Nucleus accumbens (tissue), 56 donors: ENCODE data around the gene GDF2.

ENCODE experiments used
- DNase-seq, 56 donors: peaks; one replicate each; lab custom pipeline; 2025; lab: John Stamatoyannopoulos, UW

GDF2 gene

DNA sequence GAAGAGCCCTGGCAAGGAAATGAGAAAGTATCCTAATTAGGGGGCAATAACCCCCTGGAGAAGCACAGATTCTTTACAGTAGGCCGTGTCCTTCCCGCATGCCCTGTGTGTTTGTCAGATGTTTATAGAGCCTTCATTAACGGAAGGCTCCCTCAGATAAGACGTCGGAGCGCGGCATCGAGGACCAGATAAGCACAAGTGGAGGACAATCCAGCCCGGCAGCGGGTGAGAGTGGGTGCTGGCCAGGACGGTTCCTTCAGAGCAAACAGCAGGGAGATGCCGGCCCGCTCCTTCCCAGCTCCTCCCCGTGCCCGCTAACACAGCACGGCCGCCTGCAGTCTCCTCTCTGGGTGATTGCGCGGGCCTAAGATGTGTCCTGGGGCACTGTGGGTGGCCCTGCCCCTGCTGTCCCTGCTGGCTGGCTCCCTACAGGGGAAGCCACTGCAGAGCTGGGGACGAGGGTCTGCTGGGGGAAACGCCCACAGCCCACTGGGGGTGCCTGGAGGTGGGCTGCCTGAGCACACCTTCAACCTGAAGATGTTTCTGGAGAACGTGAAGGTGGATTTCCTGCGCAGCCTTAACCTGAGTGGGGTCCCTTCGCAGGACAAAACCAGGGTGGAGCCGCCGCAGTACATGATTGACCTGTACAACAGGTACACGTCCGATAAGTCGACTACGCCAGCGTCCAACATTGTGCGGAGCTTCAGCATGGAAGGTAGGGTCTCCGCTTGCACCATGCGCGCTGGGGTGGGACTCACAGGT lies at the start of gene GDF2:
Gene GDF2, plus strand, starts transcription at position 155 of the 762 bp plus-strand sequence. Its CDS starts 215 bp downstream, at position 370.
- DNase-seq, result no peak

DNA sequence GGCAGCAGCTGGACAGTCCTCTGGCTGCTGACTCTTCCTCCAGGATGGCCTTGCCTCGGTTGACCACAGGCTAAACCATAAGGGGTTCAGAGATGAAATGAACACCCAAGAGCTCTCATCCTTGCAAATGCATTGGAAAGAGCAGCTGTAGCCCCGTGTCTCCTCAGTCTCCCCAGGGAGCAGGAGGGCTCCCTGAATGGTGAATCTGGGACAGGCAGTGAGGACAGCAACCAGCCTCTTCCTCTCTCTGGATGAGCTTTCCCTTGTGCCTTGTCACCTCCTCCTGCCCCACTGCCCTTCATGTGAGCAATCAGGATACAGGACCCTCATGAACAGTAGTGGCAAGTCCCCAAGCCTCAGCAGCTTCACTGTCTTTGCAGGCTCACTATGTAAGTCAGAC lies 46.2 kb upstream of the GDF2 start:
- DNase-seq, result no peak

DNA sequence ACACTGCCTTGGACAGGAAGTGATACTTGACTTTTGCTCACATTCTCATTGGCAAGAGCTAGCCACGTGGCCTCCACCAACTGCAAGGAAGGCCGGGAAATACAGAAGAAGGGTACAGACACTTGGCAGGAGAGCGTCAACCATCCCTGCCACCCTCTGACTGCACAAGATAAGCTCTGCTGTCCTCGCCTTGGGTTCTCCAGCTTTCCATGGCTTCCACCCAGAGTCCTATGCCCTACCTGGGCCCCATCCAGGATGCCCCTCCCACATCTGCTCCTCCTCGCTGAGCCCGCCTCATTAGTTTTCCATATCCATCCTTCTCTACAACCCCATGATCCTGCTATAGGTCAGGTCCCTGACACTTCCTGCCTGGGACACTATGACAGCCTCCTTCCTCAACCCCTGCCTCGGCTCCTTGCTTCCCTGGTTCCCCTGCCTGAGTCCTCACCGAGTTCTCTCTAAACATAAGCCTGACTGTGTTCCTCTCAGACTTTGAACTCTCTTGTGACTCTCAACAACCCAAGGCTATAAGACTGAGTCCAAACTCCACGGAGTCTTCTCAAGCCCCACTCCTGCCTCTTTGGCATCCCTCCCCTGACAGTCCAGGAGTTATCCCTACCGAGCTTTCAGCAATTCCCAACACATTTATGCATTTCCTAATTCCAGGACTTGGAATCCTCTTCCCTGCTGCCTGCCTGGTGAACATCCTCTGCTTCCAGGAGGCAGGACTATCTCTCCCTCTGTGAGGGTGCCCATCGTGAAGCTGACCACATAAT lies 45.5 kb upstream of the GDF2 start:
- no peak for DNase-seq

DNA sequence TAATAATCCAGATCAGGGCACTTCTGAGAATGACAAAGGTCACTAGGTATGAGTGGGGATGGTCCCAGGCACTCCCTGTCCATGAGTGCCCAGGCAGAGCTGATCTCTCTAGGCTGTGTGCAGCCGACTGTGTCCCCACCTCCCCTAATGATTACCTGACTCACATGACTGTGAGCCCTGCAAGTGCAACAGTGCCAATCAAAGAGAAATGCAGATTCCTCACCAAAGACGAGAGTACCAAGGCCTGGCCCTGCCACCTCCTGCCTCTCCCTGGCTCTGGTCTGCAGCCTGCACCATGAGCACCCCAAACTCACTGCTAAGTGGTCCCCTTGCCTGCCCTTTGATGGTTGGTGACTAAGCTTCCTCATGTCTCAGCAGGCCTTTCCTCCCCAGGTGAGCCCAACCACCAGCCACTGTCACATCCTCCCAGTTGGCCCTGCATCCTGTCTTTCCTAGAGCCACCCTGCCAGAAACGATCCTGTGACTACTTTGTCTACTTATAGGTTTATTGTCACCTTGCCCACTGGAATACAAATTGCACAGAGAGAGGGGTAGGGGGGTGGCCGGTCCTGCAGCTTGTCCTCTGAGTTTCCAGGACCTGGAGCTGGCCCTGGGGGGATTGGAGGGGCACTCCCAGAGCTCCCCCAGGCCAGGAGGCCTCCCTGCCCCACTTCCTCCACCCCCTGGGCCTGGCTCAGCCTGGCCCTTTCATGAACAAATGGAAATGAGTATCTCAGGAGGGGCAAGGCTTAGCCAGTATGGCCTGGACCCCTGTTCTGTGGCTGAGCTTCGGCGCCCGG lies 44.7 kb upstream of the GDF2 start:
- DNase-seq, result no peak

DNA sequence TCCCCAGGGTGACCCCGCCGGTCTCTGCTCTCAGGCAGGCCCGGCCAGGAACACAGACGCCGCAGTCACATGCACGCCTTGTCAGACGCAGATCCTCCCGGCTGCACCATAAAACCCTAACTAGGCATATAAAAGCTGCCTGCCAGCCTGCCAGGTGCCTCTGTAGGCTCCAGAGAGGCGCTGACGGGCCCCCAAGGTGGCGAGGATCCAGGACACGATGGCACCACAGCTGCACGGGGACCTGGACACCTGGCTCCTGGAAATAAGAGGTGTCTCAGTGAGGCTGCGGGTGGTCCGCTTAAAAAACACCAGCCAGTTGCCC lies 44.1 kb upstream of the GDF2 start:
- DNase-seq, result no peak

DNA sequence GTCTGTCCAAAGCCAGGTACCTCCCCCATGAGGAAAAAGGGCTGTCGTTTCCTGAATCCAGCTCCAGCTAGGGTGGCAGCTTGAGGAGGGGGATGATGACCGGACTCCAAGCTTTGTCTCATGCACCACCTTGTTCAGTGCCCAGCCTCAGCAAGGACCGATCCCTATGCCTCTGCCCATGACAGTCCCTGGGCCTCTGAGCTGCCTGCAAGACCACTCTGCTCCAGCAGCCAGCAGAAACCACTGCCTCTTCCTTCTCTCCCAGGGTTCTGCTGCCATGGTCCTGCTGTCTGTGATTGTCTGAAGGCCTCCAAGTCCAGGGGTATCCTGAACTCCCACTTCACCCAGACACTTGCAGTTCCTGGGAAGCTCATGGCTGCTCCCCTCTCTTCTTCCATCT lies 43.5 kb upstream of the GDF2 start:
- no peak for DNase-seq

DNA sequence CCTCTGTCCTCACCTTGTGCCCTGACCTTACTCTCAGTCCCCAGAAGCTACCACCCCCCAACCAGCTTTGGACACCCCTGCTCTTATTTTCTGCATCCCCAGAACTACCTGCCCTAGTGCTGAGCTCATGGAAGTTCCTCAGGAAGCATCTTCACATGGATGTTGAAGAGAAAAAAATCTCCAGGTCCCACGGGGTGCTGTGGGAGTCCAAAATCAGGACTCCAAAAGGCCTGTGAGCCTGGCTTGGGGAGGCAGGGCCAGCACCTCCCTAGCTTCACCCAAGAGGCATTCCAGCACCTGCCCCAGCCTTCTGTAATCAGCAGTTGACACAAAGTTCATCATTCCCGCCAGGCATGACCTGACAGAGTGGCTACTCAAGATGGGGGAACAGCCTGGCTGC lies 43.0 kb upstream of the GDF2 start:
- no peak for DNase-seq

DNA sequence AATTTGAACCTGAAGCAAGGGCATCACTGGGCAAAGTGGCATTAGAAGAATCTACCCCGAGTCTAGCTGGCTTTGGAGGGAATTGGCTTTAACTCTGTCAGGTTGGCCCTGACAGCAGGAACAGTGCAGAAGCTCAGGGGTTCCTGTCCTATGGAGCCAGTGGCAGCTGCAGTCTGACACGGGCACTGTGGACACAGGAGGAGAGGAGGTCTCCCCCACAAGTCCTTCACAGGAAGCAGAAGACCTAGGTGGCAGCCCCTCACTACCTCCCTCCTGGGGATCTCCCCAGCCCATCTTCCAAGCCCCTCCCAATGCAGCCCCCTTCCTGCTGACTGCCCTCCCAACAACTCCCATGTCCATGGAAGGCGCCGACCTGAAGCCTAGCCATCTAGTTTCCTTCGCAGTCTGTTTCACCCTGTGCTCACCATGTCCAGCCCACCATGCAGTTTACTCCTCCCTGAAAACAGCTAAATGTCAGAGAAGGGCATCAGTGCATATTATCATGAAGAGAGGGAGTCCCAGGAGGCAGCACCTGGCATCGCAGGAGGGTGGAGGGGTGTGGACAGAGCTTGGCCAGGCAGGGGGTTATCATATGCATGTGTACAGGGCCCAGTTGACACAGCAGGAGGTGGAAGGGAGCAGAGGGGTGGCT lies 40.1 kb upstream of the GDF2 start:
- DNase-seq, result no peak

DNA sequence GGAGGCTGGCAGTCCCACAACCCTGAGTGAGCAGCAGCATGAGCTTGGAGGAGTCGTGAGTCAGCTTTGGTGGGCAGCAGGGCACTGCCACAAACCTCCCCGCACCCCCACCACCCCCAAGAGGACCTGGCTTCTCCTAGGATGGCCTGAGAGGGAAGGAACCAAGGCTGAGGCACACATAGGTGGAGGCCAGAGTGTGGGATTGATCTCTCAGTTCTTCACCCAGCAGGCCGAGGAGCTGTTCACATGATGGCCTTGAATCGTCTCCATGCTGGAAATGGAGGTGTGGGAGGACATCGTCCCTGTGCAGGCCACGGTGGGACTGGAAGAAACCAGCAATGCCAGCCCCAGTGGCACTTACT lies 39.6 kb upstream of the GDF2 start:
- no peak for DNase-seq

DNA sequence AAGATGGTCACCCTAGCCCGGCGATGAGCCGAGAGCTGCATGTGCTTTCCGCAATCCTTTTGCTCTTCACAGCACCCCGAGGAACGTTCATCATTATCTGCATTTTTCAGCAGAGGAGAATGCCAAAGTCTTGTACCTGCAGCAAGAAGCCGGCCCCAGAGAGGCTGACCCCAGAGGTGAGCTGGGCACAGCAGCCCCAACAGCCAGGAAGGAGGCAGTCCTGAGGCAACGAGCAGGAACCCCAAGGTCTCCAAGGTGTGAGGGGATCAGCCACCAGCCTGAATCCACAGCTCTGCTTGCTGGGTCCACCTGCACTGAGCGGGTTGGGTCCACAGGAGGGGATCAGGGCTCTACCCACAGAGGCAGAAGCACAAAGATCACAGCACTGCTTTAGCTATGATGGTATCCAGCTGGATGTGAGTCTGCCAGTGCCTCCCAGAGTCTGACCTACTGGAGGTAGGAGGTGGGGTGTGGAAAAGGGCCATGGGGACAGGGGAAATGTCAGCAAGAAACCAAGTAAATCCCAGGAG lies 39.1 kb upstream of the GDF2 start:
- DNase-seq, result no peak

DNA sequence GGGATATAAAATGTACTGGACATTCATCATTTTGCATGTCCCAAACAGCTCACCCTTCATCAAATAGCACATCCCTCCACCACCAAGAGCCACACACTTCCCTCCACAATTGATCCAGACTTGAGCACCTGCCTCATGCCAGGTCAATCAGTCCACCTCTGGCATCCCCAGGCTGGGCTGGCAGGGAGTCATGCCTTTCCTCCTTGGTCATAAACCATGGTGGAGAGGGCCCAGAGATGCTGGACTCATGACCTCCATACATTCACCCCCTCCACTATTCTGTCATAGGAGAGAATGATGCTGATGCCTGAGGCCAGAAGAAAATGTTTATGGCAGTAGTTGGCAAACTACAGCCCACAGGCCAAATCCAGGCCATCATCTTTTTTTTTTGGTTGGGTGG lies 38.4 kb upstream of the GDF2 start:
- DNase-seq, result no peak

DNA sequence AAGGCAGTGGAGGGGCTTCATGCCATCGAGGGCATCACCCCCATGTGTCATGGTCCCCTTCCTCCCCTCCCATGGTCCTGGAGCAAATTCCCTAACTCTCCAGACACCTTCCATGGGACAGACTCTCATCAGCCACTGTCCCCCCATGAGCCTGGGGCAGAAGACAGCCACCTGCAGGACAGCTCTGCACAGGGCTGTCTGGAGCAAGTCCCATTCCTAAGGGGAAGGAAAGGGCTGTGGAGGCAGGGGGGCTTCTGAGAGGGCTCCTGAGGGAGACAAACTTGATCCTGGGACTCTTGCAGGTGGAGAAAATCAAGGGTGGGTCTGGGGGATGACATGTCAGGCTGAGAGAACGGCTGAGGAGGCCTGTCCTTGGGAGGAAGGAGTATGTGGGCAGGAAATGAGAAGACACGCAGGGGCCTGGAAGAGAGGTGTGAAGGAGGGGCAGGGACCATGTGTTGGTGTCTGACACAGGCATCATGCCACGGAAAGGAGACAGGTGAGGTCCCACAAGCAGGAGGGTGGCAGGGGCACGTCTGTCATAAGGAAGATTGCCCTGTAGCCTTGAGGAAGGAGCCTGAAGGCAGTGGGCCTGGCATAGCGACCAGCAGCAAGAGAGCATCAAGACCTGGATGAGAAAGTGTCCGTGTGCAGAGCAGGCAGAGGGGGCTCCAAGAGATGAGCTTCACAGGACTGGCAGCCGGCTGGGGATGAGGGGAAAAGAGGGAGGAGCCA lies 36.7 kb upstream of the GDF2 start:
- DNase-seq, result no peak

DNA sequence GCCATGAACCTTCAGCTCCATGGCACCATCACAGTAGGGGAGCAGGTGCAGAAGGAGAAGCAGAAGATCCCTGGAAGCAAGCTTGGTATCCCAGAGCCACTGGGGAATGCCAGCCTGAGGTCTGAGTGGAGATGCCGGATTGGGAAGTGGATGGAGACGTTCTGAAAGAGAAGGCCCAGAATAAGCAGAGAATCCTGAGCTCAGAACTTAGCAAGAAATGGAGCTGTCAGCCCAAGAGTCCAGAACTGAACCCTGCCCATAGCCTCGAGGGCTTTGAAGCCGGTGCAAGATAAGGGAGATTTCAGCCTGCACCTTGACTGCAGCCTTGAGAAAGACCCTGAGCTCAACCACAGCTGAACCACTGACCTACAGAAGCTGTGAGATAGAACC lies 36.1 kb upstream of the GDF2 start:
- no peak for DNase-seq

DNA sequence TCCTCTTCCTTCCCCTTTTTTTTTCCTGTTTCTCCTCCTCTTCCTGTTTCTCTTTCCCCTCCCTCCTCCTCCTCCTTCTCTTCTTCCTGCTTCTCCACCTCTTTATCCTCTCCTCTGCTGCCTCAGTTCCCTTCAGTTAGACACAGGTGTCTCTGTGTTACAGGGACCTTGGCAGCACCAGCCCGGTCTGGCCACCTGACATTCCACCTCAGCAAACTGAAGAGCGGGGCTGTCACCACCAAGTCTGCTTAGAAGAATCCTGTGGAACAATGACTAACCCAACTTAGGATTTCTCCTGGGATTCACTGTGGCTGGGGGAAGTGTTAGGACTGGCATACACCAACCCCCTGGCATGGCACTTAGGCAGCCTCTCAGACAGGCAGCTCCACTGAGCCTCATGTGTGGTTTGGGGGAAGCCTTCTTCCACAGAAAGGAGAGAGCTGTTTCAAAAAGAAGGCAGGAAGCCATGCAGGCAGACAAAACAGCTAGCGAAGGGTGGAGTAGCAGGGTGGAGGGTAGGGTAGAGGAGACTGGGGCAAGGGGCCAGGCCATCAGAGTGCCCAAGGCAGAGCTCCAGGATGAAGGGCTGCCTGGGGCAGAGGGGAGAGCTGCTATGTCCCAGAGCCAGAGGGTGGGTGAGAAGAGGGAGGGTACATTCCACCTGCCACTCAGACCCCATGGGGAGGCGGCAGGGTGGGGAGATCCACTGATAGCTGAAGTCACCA lies 35.5 kb upstream of the GDF2 start:
- DNase-seq, result no peak

DNA sequence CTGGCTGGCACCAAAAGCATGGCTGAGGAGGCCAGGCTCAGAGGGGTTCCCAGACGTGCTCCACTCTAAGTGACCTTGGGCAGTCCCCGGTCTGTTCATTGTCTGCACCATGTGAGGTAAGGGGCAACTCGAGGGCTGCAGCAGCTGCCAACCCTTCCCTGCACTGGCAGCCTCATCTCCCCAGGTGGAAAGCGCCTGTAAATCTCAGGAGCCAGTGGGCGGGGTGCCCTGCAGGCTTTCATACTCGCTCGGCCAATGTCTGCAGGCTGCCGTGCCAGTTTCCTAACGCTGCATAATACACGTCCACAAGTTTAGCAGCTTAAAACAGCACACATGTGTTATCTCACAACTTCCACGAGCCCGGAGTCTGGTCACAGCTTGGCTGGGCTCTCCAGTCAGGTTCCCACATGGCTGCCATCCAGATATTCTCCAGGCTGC lies 34.9 kb upstream of the GDF2 start:
- DNase-seq, result no peak

DNA sequence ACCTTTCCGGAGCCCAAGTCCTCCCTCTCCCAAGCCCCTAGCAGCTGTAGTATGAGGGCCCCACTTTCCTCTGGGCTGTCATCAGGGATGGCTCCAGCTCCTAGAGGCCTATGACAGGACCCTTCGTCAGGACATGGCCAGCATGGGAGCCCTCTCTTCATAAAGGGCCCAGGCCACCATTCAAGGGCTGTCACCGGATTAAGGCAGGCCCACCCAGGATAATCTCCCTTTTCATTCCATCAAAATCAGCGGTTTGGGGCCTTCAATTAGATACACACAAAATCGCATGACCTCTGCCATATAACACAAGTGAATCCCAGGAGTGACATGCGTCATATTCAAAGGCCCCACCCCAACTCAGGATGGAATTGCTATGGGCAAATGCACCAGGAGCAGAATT lies 34.4 kb upstream of the GDF2 start:
- no peak for DNase-seq

DNA sequence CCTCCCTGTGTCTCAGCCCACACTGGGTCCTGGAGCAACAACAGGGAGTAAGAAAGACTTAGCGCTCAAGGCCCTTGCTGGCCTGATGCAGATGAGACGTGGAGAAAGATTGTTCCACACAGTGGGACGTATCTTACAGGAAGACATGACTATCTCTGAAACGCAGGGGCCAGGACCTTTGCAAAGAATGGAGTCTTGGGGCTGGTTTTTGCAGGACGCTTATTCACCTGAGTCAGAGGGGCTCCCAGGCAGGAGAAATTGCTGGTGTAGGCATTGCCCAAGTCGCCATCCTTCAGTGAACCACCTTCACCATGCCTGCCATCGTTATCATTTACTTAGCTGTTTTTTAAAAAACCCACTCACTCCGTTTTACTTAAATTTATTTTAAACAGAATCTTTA lies 34.0 kb upstream of the GDF2 start:
- no peak for DNase-seq

DNA sequence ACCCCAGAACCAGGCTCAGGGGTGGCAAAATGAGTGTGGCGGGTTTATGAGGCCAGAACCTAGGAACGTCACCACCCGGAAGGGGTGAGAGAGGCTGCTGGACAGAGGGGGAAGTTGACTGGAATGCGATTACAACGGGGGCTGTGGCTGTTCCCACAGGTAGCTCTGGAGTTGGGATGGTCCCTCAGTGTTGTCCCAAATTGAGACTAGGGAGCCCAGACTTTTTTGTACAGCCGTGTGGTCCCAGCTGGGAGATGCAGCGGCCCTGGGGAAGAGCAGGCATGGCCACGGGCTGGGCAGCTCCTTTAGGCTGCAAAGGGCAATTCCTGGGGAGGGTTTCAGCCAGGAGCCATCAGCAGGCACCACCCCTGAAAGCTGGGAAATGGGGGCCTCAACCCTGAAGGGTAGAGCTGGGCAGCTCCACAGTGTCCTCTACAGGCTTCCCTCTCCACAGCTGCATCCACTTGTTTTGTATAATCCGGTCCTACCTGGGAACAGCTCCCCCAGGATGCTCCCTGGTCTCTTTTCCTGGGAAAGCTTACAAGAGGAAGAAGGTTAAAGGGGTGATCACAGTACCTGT lies 33.2 kb upstream of the GDF2 start:
- no peak for DNase-seq

DNA sequence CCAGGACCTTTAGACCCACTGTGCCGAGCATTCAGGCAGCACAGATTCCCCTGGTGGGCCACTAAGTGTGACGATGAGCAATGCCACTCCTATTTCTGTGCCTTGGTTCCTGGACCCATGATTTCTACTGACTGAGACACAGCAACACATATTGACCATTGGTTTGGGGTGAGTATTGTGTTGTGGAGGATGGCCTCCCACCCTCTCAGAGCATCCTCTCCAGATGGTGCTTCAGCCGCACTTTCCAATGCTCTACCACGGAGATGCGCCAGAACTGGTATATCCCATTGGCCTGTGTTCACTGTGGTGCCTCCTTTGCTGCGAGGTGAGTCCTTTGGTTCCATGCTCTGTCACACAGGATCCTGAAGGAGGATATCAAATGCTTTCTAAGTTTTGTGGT lies 32.3 kb upstream of the GDF2 start:
- no peak for DNase-seq
